Gastroesophageal sphincter (tissue), 4 donors: ENCODE results near the gene PLXNA2. TPM values are rescaled to one million over a fixed set of nuclear protein-coding genes. Genes with fewer than 3 reads are reported as not detected.
A peak's percentile ranks its signal among the peaks of the same experiment; 100 is the strongest.

ENCODE experiments used
- ATAC-seq: fragments of 150-250 bp; one replicate; pipeline ENCODE4 v1.9.1; 2016; ENCODE audit warnings: mild to moderate bottlenecking, moderate library complexity
- H3K27ac ChIP-seq, 4 donors: fragments of 200-600 bp; sonication (generic) in 3 of 4; 1 replicate in 3 of 4; 2 replicates in 1 of 4; pipeline ENCODE4 v1.5.1; 2016 to 2019
- H3K27me3 ChIP-seq: fragments of 200-600 bp; sonication (generic); one replicate; pipeline ENCODE4 v1.5.1; 2019
- H3K36me3 ChIP-seq, 2 donors: fragments of 200-600 bp; sonication (generic); one replicate each; pipeline ENCODE4 v1.5.1; 2019; ENCODE audit warnings: control low read depth in 1 of 2
- H3K4me1 ChIP-seq, 3 donors: fragments of 200-600 bp; sonication (generic); 1 replicate in 2 of 3; 2 replicates in 1 of 3; pipeline ENCODE4 v1.5.1; 2016 to 2019; ENCODE audit warnings: control low read depth in 2 of 3
- H3K4me3 ChIP-seq, 2 donors: fragments of 200-600 bp; sonication (generic); one replicate each; pipeline ENCODE4 v1.5.1; 2019; ENCODE audit warnings: mild to moderate bottlenecking in 1 of 2, moderate library complexity in 1 of 2
- H3K9me3 ChIP-seq, 3 donors: fragments of 200-600 bp; sonication (generic); one replicate each; pipeline ENCODE4 v1.5.1; 2017 to 2019; ENCODE audit warnings: control low read depth in 2 of 3
- EP300 ChIP-seq: sonication (generic); formaldehyde crosslinking; IDR thresholded peaks from one replicate; pipeline ENCODE4 v1.6.1; 2017; ENCODE audit warnings: antibody characterized with exemption, mild to moderate bottlenecking
- POLR2A ChIP-seq, 2 donors: fragments of 450-650 bp; IDR thresholded peaks; one replicate each; pipeline ENCODE4 v1.6.1; 2017; ENCODE audit warnings: antibody characterized with exemption in 2 of 2, mild to moderate bottlenecking in 2 of 2, moderate library complexity in 1 of 2
- POLR2AphosphoS5 ChIP-seq: sonication (generic); formaldehyde crosslinking; IDR thresholded peaks from one replicate; pipeline ENCODE4 v1.6.1; 2017; ENCODE audit warnings: antibody characterized with exemption
- WGBS, 2 donors: methylation state at CpG; one replicate each; pipeline ENCODE4 v1.1.5; 2018; ENCODE audit warnings: low coverage in 1 of 2; 5-methylcytosine and 5-hydroxymethylcytosine counted together
- total RNA-seq, 4 donors: library from RNA; depleted of rRNA; stranded (reverse); fragments of >200 nt; gene quantifications; one replicate each; pipeline ENCODE4 v1.1.0, GENCODE V29; 2016
- TF ChIP-seq, protein P1 (sequence below), 4 experiments: fragments of 200-600 bp in 2 of 4; fragments of 450-650 bp in 2 of 4; sonication (generic) in 1 of 4; IDR thresholded peaks; one replicate each; pipeline ENCODE4 v1.5.1; 2017 to 2019; ENCODE audit warnings: antibody characterized with exemption in 4 of 4, mild to moderate bottlenecking in 2 of 4, moderate library complexity in 2 of 4

PLXNA2 gene
- total RNA-seq, 4 donors from 2014 or later: 12.5 to 38.3 (median 32.0) TPM

DNA sequence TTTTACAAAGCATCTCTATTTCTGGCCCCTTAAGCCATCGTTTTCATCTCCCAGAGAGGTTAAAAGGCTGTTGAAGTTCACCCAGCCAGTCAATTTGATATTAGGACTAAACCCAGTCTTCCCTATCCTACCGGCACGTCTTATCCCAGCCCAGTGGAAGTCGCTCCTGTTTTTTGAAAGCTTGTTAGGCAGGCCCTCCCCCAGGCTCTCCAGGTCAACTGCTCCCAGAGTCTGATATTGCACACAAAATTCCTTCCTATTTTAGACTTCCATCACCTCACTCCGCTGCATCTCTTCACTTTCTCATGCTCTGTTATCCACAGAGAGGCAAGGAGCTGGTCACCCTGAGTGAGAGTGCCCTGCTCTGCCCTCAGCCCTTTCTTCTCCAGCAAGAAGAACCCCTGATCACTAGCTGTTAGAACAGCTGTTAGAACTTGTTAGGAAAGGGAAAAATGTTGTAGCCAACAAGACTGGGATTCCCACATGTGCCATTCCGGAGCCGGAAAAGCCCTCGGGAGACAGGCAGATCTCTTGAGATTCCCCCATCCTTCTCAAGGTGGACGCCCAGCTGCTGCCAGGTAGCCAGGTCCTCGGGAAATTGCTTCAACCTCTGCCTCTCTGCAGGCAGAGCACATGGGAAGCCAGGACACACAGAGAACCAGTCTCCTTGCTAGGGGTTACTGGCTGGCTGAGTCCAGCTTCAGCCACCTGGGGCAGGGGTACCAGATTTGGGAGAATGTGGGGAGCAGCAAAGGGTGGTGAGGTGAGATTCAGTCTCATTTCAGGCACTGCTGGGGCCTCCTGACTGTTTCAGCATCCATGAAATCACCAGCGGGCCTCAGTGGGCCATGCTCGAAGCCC is 25.7 kb downstream of the PLXNA2 start:
- H3K27ac ChIP-seq: peak overlapping the region; percentile 65 to 86 (median 83)

DNA sequence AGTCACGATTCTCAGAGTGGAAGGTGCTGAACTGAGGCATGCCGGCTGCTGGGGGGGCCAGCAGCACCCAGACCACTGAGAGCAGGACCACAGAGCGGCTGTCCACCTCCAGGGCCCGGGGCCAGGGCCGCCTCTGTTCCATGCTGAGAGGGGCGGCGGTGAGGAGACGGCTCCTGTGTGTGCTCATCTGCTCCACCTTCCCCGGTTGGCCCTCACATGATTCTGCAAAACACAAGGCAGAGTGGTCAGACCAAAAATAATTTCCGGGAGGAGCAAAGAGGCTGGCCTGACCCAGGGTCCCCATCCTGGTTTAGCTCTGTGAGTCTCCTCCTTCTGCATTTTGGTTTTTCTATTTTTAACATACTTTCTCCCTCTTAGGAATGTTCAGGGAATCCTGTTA is 26.4 kb downstream of the PLXNA2 start:
- 24 to 29% methylated on average over 2 of the region's 10 CpGs for whole genome bisulfite sequencing, 2 donors
- peaks cover 14 to 93% (median 47%) of the 10 kb centered on the region in 3 donors for H3K4me1 ChIP-seq

More for the DNA sequence above, 25.7 kb downstream of the PLXNA2 start:
- Histone ChIP-seq H3K27me3 (no peaks in the 10 kb centered on the region), H3K4me1 (peaks cover 15 to 95% (median 51%) of the 10 kb centered on the region in 3 donors), H3K9me3 (no peaks in the 10 kb centered on the region), H3K4me3 (no peak overlapping the region), H3K36me3 (peaks cover 0 to 34% of the 10 kb centered on the region in 2 donors)
- no peak for ATAC-seq
- TF ChIP-seq POLR2A (IDR thresholded peaks at IDR 0.05) (no peak), EP300 (no peak), POLR2AphosphoS5 (no peak)
- TF ChIP-seq, protein P1, sequence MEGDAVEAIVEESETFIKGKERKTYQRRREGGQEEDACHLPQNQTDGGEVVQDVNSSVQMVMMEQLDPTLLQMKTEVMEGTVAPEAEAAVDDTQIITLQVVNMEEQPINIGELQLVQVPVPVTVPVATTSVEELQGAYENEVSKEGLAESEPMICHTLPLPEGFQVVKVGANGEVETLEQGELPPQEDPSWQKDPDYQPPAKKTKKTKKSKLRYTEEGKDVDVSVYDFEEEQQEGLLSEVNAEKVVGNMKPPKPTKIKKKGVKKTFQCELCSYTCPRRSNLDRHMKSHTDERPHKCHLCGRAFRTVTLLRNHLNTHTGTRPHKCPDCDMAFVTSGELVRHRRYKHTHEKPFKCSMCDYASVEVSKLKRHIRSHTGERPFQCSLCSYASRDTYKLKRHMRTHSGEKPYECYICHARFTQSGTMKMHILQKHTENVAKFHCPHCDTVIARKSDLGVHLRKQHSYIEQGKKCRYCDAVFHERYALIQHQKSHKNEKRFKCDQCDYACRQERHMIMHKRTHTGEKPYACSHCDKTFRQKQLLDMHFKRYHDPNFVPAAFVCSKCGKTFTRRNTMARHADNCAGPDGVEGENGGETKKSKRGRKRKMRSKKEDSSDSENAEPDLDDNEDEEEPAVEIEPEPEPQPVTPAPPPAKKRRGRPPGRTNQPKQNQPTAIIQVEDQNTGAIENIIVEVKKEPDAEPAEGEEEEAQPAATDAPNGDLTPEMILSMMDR (IDR thresholded peaks at IDR 0.05): no peak
- 51 to 64% methylated on average over 6 to 8 of the region's 12 CpGs for WGBS, 2 donors

DNA sequence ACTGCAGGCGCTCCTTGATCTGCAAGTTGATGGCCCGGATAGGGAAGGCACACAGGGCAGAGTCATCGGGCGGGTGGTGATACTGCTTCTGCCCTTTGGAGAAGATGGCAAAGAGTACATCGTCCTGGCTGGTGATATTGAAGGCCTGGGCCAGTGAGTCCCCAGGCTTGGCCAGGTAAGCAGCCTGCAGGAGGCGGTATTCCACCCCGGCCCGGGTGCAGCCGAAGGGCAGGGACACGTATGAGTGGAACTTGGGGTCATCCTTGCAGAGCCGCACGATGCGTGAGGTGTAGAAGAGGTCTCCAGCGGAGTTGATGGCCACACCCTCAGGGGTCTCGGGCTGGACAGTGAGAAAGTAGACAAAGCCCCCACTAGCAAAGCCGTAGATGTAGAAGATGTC is 27.4 kb downstream of the PLXNA2 start:
- no peak for TF ChIP-seq EP300
- no peak for TF ChIP-seq POLR2A (IDR thresholded peaks at IDR 0.05)
- no peak for TF ChIP-seq POLR2AphosphoS5
- TF ChIP-seq, protein P1 (IDR thresholded peaks at IDR 0.05): no peak
- no peaks in the 10 kb centered on the region for H3K27me3 ChIP-seq
- H3K36me3 ChIP-seq: peaks cover 0 to 45% of the 10 kb centered on the region in 2 donors
- H3K9me3 ChIP-seq: no peaks in the 10 kb centered on the region
- no peak for ATAC-seq
- H3K4me1 ChIP-seq: peaks cover 11 to 93% (median 43%) of the 10 kb centered on the region in 3 donors
- H3K4me3 ChIP-seq: no peak overlapping the region
- 95% methylated on average over 7 of the region's 16 CpGs; no CpG with 5 or more reads in 1 of the 2 donors for WGBS, 2 donors
- H3K27ac ChIP-seq: peak overlapping the region in 2 of 4 donors; percentile 81 to 85

More for the DNA sequence above, 26.4 kb downstream of the PLXNA2 start:
- TF ChIP-seq EP300 (no peak), POLR2AphosphoS5 (no peak), POLR2A (IDR thresholded peaks at IDR 0.05) (no peak)
- TF ChIP-seq, protein P1 (IDR thresholded peaks at IDR 0.05): no peak
- H3K27ac ChIP-seq: peak overlapping the region in 3 of 4 donors; percentile 81 to 86 (median 85)
- no peak overlapping the region for H3K4me3 ChIP-seq
- H3K36me3 ChIP-seq: peaks cover 0 to 36% of the 10 kb centered on the region in 2 donors
- no peaks in the 10 kb centered on the region for H3K9me3 ChIP-seq
- ATAC-seq: no peak
- no peaks in the 10 kb centered on the region for H3K27me3 ChIP-seq

DNA sequence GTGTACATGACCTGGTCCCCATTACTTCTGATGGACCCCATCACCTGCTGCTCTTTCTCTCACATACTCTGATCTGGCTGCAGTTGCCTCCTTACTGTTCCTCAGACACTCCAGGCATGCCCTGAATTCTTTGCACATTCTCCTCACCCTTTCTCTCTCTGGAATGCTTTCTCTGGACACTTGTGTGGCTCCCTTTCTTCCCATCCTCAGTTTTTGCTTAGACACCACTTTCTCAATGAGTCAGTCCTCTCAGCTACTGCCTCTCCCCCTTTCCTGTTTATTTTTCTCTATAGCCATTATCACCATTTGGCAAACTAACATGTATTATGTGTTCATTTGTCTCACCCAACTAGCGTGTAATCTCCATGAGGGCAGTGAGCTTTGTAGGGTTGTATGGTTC is 28.1 kb downstream of the PLXNA2 start:
- no peak for ATAC-seq
- peaks cover 0 to 50% of the 10 kb centered on the region in 2 donors for H3K36me3 ChIP-seq
- no peak overlapping the region for H3K4me3 ChIP-seq
- whole genome bisulfite sequencing, 2 donors: 67% methylated on average over 1 of the region's 1 CpG; no CpG with 5 or more reads in 1 of the 2 donors
- H3K4me1 ChIP-seq: peaks cover 9 to 93% (median 37%) of the 10 kb centered on the region in 3 donors
- H3K27ac ChIP-seq: peak overlapping the region in 2 of 4 donors; percentile 81 to 85
- no peaks in the 10 kb centered on the region for H3K27me3 ChIP-seq
- TF ChIP-seq, protein P1 (IDR thresholded peaks at IDR 0.05): no peak
- TF ChIP-seq EP300 (no peak), POLR2A (IDR thresholded peaks at IDR 0.05) (no peak), POLR2AphosphoS5 (no peak)
- no peaks in the 10 kb centered on the region for H3K9me3 ChIP-seq
